Measurements from ENCODE around the gene HASPIN.
"Not testable (repeated sequence)": the region's sequence is repeated elsewhere in the genome, so short reads cannot be mapped to it uniquely, and the experiment has no call there.

DNA sequence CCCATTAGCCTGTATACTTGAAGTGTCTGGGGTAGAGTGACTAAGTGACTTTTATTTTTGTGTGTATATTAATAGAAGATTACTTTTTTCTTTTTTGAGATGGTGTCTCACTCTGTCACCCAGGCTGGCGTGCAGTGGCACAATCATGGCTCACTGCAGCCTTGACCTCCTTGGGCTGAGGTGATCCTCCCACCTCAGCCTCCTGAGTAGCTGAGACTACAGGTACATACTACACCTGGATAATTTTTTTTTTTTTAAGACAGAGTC is 18.1 kb upstream of the HASPIN start:
- TF ChIP-seq, protein P1, sequence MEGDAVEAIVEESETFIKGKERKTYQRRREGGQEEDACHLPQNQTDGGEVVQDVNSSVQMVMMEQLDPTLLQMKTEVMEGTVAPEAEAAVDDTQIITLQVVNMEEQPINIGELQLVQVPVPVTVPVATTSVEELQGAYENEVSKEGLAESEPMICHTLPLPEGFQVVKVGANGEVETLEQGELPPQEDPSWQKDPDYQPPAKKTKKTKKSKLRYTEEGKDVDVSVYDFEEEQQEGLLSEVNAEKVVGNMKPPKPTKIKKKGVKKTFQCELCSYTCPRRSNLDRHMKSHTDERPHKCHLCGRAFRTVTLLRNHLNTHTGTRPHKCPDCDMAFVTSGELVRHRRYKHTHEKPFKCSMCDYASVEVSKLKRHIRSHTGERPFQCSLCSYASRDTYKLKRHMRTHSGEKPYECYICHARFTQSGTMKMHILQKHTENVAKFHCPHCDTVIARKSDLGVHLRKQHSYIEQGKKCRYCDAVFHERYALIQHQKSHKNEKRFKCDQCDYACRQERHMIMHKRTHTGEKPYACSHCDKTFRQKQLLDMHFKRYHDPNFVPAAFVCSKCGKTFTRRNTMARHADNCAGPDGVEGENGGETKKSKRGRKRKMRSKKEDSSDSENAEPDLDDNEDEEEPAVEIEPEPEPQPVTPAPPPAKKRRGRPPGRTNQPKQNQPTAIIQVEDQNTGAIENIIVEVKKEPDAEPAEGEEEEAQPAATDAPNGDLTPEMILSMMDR (IDR thresholded peaks at IDR 0.05): not testable (repeated sequence)
- not testable (repeated sequence) for TF ChIP-seq POLR2A, POLR2AphosphoS5, EP300 (IDR thresholded peaks at IDR 0.05)

Measured in gastroesophageal sphincter (tissue), 3 donors.